GM19238 (cell line): ENCODE results near the gene POU6F2.

Source experiments
- DNase-seq: peaks from one replicate; pipeline ENCODE4 v3.0.0; 2011; ENCODE audit warnings: low spot score; ENCODE audit not compliant: insufficient read length

Gene POU6F2

DNA sequence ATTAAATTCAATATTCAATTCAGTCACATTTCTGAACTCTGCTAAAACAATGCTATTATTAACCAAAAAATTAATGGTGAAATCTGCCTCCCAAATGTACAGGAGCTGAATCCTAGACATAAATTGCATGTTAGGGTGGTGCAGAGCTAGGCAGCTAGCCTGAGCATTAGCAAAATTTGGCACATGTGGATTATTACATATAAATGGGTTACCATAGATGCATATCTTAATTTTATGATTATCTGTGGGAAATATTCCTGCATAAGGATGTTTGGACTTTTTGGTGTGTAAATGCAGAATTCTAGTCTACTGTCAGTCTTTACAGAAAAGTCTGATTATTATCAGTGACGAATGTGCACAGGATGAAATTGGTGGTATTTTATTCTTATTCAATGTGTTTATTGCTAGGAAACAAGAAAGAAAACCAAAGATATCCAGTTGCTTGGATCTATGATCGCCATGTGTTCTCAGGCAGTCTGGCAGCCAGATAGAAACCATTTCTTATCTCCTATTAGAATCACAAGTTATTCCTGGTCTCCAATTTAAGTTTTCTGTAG, 150.7 kb downstream of the POU6F2 start:
- no peak for DNase-seq

DNA sequence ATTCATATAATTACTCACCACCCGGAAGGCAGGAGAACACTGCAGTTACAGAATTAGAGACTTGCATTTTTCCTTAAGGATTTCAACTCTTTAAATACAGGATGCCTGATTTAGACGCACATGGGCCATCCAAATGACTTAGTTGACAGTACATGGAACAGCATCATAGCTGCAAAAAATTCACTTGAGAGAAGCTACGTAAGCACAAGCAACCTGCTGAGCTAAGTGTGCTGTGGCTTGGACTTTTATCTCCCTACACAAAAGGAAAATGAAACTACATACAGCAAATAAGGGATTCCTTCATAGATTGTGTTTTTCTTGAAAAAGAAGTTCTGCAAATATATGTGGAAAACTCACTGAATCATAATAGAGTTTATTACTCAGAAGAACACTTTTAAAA, 152.6 kb downstream of the POU6F2 start:
- no peak for DNase-seq

DNA sequence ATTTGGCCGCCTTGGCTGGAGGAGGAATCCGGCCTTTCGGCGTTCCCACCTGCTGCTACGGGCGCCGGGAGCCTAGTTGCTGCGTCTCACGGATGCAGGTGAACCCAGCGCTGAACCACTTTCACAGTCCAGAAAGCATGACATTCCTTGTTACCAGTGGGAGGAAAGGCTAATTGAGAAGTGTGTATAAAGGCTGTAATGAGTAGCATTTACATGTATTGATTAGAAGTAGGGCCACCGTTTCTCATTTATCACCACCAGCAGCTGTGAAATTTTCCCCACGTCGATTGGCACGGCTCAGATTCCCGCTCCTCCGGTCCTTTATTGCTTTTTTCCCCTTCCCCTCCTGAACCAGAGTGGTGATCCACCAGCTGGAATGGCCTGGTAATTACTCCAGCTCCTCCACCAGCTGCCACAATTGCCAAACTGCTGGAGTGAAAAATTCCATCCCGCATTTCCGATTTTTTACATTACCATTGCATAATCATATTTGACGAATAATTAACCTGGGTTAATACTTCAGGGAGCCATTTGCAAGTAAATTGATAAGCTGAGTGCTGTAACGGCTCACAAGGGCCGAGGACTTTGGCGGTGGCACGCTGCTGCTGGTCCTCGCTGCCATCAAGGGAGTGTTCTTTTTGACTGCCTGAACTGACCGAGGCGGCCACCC, 153.3 kb downstream of the POU6F2 start:
- no peak for DNase-seq

DNA sequence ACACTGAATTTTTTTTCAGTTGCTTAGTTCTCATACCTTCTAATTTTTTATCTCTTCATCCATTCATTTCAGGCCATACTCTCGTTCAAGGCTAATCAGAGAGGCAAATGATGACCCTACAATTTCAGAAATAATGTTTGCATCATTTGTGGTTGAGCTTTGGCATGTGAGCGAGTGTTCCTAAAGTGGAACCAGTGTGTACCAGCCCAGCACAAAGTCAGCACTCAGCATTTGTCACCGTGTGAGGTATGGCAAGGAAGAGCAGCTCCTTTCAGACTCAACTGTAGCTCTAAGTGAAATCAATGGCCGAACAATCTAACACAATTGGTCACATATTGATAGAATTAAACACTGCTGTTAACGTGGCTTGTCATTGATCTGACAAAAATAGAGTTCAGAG, 154.6 kb downstream of the POU6F2 start:
- DNase-seq, result no peak

DNA sequence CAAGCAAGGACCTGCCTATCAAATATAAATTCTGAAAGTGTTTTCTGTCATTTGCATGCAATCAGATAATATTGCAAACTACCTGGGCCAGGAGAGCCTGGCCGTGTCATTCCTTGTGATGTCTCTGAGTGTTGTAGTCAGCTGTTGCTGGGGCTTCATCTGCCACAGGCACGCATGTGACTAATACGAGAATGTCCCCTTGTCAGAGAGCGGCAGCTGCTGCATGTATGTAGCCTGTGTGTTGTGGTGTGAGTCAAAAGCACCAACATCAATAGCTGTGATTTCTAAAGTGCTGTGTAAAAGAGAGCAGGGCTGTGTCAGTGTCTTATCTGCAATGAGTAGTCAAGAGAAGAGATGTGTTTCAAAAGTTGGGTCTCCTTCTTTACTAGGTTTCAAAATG, 155.4 kb downstream of the POU6F2 start:
- DNase-seq, result no peak

DNA sequence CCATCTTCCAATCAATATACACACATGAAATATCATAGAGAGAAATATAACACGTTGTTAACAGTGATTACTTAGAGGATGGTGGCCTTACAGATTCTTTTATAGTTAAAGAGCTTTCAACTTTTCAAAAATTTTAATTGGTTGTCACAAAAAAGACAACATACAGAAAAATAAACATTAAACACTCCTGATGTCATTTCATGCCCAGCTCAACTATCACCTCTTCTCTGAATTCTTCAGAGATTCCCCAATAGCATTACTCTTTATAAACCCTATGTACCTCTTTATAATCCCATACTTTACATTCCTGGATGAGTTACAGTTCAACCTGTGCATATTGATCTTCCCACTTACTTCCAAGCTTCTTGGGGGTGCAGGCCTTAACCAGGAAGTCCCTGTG, 159.8 kb downstream of the POU6F2 start:
- no peak for DNase-seq

DNA sequence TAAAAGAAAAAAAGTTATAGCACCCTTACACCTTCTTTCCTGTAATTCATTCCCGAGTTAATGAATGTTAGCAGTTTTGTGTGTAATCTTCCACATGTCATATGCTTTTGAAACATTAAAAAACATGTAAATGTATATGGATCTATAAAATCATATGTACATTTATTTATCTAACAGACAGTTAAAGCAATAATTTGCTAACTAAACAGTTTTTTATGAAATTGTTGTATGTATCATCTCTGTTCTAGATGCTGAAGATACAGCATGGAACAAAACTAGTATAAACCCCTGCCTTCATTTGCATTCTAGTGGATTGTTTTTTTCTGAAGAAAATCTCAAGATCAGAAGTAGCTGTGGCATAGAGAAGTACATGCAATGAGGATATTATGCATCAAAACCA, 165.0 kb downstream of the POU6F2 start:
- DNase-seq, result no peak

DNA sequence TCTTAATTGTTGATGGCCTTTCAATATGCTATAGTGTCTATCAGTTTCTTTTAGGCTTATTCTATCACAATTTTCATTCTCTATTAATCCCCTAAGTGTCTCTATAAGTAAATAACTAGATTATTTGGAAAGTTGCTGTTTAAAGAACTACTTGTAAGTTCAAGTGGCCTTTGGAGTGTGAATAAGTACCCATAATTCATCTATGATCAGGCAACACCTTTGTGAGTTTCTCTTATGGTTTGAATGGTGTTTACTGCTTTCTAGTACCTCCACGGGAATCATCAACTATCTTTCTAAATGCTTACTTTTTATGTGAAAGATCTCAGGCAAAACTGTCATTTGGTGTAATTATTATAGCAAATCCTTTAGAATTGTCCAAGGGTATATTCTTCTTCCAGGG, 166.7 kb downstream of the POU6F2 start:
- no peak for DNase-seq

DNA sequence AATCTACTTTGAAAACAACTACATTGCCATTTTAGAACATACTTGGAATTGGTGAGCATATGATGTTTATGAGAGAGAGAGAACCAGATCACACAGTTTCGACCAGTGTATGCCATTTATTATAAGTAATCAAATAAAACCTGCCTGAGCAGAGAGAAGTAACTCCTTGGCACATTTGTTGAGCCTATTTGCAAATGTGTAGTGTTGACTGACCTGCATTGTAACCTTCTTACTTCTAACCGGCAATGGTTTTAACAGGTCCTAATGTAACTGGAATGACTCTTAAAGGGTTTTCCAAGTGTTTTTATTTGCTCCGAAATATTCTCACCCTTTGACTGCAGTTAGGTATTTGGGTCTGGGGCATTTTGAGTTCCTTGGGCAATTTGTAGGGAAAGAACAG, 167.6 kb downstream of the POU6F2 start:
- no peak for DNase-seq

DNA sequence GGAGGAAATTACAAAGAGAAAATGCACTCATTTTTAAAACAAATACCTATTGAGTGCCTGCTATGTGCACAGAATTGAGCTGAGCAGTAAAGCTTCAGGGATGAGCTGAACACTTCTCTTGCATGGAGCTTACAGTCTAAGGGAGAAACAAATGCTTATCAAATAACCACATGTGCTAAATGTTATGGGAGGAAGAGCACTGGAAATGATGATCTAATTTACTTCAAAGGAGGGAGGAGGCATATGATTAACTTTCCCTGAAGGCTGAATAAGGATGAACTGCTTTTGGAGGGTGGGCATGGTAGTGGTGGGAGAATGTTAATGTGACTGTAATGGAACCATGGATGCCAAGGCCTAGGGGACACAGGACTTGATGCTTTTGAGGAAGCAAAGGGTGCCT, 168.2 kb downstream of the POU6F2 start:
- DNase-seq, result no peak

DNA sequence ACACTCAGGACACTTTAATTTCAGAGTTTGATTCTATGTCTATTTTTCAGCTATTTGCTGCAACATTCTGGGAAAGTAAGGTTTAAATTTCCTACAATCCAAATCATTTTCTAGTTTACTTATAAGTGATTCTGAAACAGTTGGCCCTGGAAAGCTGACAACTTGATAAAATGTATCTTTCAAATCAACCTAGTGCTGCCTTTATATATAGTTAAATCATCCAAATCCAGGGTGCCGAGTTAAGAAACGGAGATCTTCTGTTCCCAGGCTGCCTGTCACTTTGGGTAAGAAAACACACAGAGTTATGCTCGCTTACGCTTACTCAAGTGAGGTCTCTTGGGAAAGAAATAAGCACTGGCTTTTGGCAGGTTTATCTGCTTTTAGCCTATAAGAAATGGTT, 175.0 kb downstream of the POU6F2 start:
- DNase-seq, result no peak

DNA sequence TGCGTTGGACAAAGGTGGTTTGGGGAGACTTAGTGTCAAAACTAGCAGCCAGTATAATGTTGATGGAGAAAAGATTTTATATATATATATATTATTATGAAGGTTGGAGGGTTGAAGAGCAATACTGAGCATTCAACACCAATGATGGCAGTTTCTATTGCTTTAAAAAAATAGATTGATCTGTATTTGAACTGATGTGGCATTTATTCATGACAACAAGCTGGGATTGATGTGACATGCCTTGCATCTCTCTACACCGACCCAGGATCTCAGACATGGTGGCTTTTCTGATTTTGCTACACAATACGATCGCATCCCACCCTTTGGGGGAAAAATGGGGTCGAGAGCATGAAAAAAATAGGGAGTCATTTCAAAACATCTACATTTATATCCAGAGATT, 175.4 kb downstream of the POU6F2 start:
- no peak for DNase-seq

DNA sequence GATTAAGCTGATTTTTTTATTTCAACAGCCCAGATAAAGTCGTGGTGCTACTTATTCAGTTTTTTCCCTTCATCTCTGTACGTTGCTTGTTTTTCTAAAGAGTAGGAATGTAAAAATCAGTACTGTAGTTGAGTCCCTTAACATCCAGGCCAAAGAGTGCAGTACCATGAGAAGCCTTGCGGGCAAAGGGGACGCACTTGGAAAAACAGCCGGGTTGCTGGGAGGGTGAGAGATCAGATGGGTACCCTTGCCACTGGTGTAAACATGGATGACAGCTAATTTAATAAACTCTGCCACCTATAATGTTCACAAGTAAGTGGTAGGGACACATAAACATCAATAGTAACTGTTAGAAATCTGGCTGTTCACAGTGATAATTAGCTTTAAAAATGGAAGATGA, 175.9 kb downstream of the POU6F2 start:
- no peak for DNase-seq

DNA sequence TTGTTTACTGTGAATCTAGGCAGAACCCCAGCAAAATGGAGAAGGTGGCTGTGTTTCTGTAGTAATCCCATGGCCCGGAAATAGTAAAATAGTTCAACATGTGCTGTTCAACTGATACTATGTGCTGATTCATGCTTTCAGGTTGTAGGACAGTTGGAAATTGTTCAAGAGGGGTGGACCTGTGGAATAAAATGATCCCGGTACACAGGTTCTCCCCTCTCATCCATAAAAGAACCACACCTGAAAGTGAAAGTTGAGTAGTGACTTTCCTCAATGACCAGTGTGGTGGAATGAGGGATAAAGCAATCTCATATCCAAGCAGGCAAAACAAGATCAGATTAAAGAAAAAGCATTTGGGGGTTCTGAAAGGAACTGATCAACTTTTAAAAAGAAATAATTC, 177.1 kb downstream of the POU6F2 start:
- DNase-seq, result no peak

DNA sequence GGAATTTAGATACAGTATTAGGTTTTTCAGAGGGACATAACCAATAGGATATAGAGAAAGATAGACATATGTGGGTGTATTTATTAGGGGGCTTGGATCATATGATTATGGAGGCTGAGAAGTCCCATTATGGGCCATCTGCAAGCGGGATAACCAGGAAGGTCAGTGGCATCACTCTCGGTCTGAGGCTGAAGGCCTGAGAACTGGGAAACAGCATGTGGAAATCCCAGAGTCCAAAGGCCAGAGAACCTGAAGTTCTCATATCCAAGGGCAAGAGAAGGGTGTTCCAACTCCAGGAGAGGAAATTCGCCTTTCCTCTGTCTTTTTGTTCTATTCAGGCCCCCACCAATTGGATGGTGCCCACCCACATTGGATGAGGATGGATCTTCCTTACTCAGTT, 180.7 kb downstream of the POU6F2 start:
- no peak for DNase-seq

DNA sequence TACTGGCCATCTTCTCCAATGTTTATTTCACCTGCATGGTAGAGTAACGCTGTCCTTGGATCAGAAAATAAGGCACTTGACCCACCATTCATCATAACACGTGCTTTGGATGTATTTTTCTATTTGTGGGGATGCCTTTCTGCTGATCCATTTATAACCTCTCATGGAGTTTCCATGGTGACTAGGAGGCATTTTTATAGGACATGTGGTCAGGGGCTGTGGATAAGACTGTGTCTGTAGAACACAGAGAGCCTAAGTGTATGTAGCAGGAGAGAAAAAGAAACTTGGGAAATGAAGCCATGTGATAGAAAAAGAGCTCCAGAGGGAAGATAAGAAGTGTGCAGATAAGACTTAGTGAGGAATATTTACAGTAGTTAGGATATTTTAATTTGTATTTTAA, 184.2 kb downstream of the POU6F2 start:
- no peak for DNase-seq

DNA sequence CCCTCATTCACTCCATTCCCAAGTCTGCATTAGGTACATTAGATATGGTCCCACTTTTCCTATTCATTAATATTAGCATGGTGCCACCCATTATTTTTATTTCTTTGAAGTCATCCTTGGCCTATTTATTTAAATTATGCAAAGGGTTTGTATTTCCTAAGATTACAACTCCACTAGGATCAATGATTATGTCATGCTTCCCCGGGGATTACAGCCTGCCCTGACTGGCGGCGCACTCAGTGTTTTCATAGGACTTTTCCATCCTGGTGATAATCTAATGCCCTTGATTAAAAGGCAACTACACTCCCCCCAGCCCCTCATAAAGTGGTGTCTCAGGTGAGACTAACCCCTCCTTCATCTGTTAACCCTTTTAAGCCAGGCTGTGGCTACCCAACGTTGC, 187.2 kb downstream of the POU6F2 start:
- no peak for DNase-seq

DNA sequence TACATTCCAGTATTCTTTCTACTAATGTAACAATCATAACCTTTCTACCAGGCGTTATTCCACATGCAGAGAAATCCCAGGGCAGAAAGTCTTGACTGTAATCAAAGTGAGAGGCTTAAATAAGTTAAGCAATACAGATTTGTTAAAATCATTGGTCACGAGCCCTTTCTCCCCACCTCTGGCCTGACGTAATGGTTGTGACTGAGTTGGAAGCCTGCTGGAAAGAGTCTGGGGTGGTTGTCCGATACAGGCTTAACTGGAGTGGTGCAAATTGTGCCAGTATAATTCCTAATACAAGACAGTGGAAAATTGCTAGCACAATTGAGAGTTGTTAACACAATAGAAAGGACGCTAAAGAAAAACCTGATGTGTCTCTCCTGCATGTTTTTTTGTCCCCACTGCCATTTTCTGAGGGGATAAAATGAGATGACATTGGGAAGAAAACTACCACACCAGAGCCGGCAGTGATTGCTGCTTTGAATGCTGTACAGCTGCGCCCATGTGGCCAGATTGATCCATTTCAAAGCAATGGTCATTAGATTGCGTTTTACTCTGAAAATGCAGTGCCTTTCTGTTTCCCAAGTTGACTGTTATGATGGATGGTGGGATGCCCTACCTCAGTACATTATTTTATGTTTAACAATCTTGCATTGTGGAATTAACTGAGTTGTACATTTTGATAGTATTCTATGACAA, 190.8 kb downstream of the POU6F2 start:
- no peak for DNase-seq

DNA sequence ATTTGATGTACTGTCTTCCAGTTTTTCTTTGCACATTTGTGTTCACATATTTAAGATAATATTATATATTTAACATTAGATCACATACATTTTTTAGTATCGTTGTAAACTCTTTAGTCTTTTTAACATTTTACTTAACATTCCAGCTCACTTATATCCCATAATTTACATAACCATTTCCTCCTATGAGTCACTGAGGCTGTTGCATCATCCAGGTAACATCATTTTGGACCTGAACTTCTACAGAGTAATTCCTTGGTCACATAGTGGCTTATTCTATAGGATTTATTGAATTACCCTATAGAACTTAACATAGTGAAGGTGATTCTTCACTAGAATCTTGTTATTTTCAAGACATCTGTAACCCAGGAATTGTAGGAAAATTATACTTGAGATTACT, 194.4 kb downstream of the POU6F2 start:
- DNase-seq, result no peak

DNA sequence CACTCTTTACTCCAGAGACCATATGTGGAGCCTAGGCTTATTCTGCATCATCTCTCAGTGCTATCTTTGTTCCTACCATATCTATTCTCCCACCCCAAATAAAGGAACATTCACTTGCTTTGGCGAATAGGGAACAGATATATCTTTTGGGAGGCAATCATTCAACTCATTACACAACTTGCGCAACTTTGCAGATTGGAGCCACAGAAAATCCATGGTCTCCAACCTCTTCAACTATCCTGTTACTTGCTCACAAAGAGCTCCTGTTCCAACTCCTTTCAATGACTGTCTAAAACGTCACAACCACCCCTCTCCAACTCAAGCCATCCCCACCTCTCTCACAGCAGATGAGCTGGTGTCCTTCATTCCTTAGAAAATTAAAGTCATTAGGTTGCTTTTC, 203.7 kb downstream of the POU6F2 start:
- no peak for DNase-seq

DNA sequence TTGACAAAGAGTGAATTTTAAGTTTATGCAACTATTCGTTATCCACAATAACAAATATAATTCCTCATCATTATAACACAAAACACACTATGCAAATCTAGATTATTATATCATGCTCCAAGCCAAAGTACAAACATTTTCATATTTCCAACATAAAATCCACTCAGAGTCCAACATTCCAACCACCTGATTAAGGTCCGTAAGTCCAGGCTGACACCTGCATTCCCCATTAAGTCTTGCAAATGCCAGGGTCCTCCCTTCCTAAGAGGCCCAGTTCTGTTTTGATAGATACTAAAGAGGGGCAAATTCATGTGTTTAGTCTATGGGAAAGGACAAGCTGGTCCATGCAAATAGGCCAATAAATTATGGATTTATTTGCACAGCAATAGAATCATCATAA, 206.1 kb downstream of the POU6F2 start:
- DNase-seq, result no peak

DNA sequence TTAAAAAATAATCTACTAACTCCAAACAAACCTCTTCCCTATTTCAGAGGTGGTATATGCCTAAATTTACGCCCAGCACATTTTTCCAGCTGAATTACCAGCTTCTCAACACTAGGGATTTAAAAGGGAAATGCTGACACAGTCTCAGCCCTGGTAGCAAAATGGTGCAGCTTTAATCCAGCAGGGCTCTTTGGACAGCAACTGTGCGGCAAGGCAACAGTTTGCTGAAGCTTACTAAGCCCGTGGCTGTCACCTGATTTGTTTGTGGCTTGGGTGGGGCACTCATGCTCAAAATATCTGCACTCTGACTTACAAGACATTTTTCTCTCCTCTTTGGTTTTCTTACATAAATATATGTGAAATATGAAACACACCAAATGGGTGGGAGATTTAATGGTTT, 206.7 kb downstream of the POU6F2 start:
- DNase-seq, result no peak

DNA sequence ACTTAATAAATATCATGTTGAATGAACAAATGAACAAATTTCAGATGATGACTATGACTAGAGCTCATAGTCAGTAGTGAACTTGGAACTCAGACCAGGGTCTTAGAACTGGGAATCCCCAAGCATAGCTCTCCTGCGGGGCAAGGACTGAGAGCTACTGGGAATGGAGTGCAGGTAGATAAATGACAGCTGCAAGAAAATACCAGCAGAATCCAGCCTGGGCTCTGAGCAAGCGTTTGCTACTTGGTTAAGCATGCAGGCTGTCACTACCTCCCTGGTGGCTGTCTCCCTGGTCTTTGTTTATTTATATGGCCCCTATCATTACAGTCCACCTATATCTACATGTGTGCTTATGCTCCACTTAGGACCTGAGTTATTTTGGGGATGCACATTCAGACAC, 208.4 kb downstream of the POU6F2 start:
- no peak for DNase-seq
